OCI-LY7 (cell line): ENCODE data around the gene HCN4. TPM values are rescaled to one million over a fixed set of nuclear protein-coding genes. Genes with fewer than 3 reads are reported as not detected.
A peak's percentile ranks its signal among the peaks of the same experiment; 100 is the strongest.

ENCODE experiments used
- BruUV-seq: library from RNA; stranded (reverse); fragments of 400-500 nt; replicated peaks from 2 replicates; lab custom pipeline; 2021; lab: Mats Ljungman, UMichigan
- CTCF ChIA-PET: fragments of 300-600 bp; sonication (Branson Sonifier 250); formaldehyde crosslinking; loops from one replicate; lab custom pipeline; 2022; ENCODE audit warnings: antibody characterized with exemption; ENCODE audit not compliant: unreplicated experiment; lab: Charles Lee
- POLR2A ChIA-PET: fragments of 300-600 bp; sonication (Branson Sonifier 250); formaldehyde crosslinking; loops from one replicate; lab custom pipeline; 2022; ENCODE audit warnings: antibody characterized with exemption; lab: Charles Lee
- DNase-seq: peaks from one replicate; pipeline ENCODE4 v3.0.0-alpha.2; 2015; ENCODE audit warnings: low spot score
- H2AFZ ChIP-seq: fragments of 200-600 bp; sonication (generic), shearing (Covaris generic); 2 replicates; pipeline ENCODE4 v1.6.1; 2014; ENCODE audit warnings: mild to moderate bottlenecking, antibody characterized with exemption, low read length, moderate library complexity
- H3K27ac ChIP-seq: fragments of 200-600 bp; sonication (generic); 2 replicates; pipeline ENCODE4 v1.5.1; 2014; ENCODE audit warnings: mixed run types, low read depth, mild to moderate bottlenecking, moderate library complexity, low read length, inconsistent platforms; ENCODE audit not compliant: poor library complexity, severe bottlenecking
- H3K36me3 ChIP-seq: fragments of 200-600 bp; sonication (generic); 2 replicates; pipeline ENCODE4 v1.6.1; 2014; ENCODE audit warnings: mild to moderate bottlenecking, antibody characterized with exemption, low read length, moderate library complexity, mixed read lengths; ENCODE audit not compliant: insufficient read depth
- H3K4me1 ChIP-seq: fragments of 200-600 bp; sonication (generic); 2 replicates; pipeline ENCODE4 v1.5.1; 2014; ENCODE audit warnings: mild to moderate bottlenecking, low read length; ENCODE audit not compliant: insufficient read depth, poor library complexity, severe bottlenecking
- H3K4me2 ChIP-seq: fragments of 200-600 bp; sonication (generic); 2 replicates; pipeline ENCODE4 v1.6.1; 2014; ENCODE audit warnings: mild to moderate bottlenecking, low read length
- H3K4me3 ChIP-seq: fragments of 200-600 bp; sonication (generic); 2 replicates; pipeline ENCODE4 v1.5.1; 2014; ENCODE audit warnings: mild to moderate bottlenecking, low read depth, low read length; ENCODE audit not compliant: poor library complexity, severe bottlenecking
- H3K79me2 ChIP-seq: fragments of 200-600 bp; sonication (generic); 2 replicates; pipeline ENCODE4 v1.6.1; 2016; ENCODE audit warnings: low read depth, mild to moderate bottlenecking, low read length, moderate library complexity, mixed read lengths; ENCODE audit not compliant: insufficient read depth
- H3K9me2 ChIP-seq: fragments of 200-600 bp; sonication (generic); 2 replicates; pipeline ENCODE4 v1.6.1; 2016; ENCODE audit warnings: mild to moderate bottlenecking, low read length, mixed read lengths; ENCODE audit not compliant: insufficient read depth
- H3K9me3 ChIP-seq: fragments of 200-600 bp; sonication (generic); 2 replicates; pipeline ENCODE4 v1.6.1; 2014; ENCODE audit warnings: mild to moderate bottlenecking, mixed run types, low read length, mixed read lengths
- H4K20me1 ChIP-seq: fragments of 200-600 bp; sonication (generic); 2 replicates; pipeline ENCODE4 v1.6.1; 2014; ENCODE audit warnings: mild to moderate bottlenecking, antibody characterized with exemption, low read length, moderate library complexity, mixed read lengths; ENCODE audit not compliant: insufficient read depth
- EZH2phosphoT487 ChIP-seq: fragments of 200-600 bp; sonication (generic); IDR thresholded peaks from 2 replicates; pipeline ENCODE4 v1.6.1; 2018; ENCODE audit warnings: low read depth, borderline replicate concordance, mild to moderate bottlenecking, mixed run types, antibody characterized with exemption, low read length, moderate library complexity, mixed read lengths
- intact Hi-C: fragments of 100-400 bp; cut with micrococcal nuclease; formaldehyde crosslinking; loops from one replicate; pipeline ENCODE4 v1.10.0; 2022; ENCODE audit not compliant: unreplicated experiment
- total RNA-seq, 2 experiments: library from RNA; depleted of rRNA in 1 of 2; stranded (reverse); fragments of >200 nt in 1 of 2; shearing (Covaris generic) in 1 of 2; gene quantifications; 2 replicates each; pipeline ENCODE4 v1.2.3, GENCODE V29; 2014 to 2022
- TF ChIP-seq, protein P1 (sequence below): fragments of 200-600 bp; sonication (generic); conservative IDR thresholded peaks from 2 replicates; pipeline ENCODE4 v1.5.1; 2014; ENCODE audit warnings: mild to moderate bottlenecking, antibody characterized with exemption, low read length, moderate library complexity, mixed read lengths

The HCN4 gene
- total RNA-seq, 2 experiments from 2014 or later, result not detected

DNA sequence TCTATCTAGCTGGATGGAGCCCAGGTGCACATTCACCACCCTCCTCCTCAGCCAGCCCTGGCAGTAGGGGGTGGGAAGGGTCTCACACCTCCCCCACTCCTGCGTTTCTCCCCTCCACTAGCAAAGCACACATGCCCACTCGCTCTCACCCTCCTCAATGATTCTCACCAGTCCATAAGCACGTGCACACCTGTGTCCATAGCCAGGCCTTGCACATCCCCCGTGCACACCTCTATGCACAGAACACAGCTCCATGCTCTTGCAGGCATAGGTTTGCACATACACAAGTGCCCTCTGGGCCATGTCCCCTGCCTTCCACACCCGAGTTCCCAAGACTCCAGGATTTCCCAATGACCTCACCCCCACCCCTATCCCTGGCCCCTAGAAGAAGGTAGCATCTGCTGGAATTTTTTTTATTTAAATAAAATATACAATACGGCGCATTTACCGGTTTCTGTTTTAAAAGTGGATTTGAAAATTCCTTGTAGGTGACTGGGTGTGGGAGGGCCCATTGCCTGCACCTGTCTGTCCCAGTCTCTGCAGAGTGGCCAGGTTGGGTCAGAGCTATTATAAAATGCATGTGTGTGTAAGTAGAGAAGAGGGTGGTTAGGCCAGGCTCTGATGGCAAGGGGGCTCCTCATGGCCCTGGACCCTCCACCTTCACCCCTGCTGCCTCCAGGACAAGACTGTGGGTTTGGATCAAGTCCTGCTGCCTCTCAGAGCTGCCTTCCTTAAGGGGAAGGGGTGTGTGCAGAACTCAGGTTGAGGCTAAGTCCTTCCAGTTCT is 49.1 kb downstream of the HCN4 start:
- no TSS peak for BruUV-seq
- intact Hi-C loops, result no loop called here
- Histone ChIP-seq H3K9me3 (no peaks in the 10 kb centered on the region), H3K79me2 (no peaks in the 10 kb centered on the region), H3K4me3 (no peak overlapping the region), H3K36me3 (no peaks in the 10 kb centered on the region), H3K4me1 (no peaks in the 10 kb centered on the region), H3K9me2 (no peaks in the 10 kb centered on the region), H3K4me2 (no peak overlapping the region), H2AFZ (no peak overlapping the region), H4K20me1 (no peaks in the 10 kb centered on the region), H3K27ac (no peak overlapping the region)
- DNase-seq, result no peak
- TF ChIP-seq, protein P1, sequence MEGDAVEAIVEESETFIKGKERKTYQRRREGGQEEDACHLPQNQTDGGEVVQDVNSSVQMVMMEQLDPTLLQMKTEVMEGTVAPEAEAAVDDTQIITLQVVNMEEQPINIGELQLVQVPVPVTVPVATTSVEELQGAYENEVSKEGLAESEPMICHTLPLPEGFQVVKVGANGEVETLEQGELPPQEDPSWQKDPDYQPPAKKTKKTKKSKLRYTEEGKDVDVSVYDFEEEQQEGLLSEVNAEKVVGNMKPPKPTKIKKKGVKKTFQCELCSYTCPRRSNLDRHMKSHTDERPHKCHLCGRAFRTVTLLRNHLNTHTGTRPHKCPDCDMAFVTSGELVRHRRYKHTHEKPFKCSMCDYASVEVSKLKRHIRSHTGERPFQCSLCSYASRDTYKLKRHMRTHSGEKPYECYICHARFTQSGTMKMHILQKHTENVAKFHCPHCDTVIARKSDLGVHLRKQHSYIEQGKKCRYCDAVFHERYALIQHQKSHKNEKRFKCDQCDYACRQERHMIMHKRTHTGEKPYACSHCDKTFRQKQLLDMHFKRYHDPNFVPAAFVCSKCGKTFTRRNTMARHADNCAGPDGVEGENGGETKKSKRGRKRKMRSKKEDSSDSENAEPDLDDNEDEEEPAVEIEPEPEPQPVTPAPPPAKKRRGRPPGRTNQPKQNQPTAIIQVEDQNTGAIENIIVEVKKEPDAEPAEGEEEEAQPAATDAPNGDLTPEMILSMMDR, result no peak
- TF ChIP-seq EZH2phosphoT487, result no peak
- ChIA-PET POLR2A (interaction anchor here (0.7 kb wide), 1 partner anchor 175 kb away, joined by 5 read pairs; no protein-coding TSS in a partner anchor), CTCF (no interaction called here)

DNA sequence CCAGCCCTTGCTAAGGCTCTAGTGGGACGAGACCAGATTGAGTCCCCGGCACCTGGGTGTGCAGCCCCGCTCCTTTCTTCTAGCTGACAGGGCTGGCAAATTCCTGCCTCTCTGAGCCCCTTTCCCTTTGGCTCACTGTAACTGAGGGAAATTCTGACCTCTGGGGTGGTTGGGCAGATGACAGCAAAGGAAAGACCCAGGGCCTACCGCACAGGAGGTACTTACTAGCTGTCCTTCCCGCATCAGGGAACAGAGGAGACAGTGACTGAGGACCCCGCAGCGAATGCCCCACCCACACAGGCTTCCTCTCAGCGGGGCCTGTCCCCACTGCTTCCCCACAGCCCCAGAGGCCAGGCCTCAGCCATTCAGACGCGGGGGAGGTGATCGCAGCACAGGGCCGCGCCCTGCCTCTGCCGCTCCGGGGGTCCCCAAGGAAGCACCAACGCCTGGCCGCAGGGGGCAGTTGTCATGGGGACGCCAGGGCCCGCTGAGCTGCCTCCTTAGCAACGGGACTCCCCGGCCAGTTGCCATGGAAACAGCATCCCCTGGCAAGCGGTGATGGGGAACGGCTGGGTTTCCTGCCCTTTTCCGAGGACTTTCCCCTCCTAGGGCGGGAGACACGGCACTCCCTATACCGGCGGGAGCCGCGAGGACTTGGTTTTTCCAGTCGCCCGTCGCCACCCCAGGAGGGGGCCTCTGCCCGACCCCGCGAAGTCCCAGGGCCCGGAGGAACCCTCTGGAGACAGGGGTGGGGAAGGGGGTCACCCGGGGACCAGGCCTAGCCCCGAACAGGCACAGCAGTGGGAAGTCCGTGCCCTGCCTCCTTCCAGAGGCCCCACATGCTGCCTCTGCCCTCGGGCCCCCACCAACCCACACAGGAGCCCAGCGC is 50.1 kb downstream of the HCN4 start:
- H3K4me3 ChIP-seq, result no peak overlapping the region
- H3K4me2 ChIP-seq, result no peak overlapping the region
- H3K79me2 ChIP-seq, result no peaks in the 10 kb centered on the region
- no peak overlapping the region for H2AFZ ChIP-seq
- H3K36me3 ChIP-seq, result no peaks in the 10 kb centered on the region
- H3K9me3 ChIP-seq, result no peaks in the 10 kb centered on the region
- POLR2A ChIA-PET, result interaction anchor here (0.7 kb wide), 1 partner anchor 174 kb away, joined by 5 read pairs; no protein-coding TSS in a partner anchor
- no peaks in the 10 kb centered on the region for H3K4me1 ChIP-seq
- CTCF ChIA-PET, result no interaction called here
- no peaks in the 10 kb centered on the region for H3K9me2 ChIP-seq
- peak; percentile 21 for DNase-seq
- no peaks in the 10 kb centered on the region for H4K20me1 ChIP-seq
- BruUV-seq, result no TSS peak
- intact Hi-C loops, result no loop called here
- TF ChIP-seq EZH2phosphoT487, result no peak
- TF ChIP-seq, protein P1, result no peak
- H3K27ac ChIP-seq, result no peak overlapping the region
